Left colon (tissue), 2 donors: ENCODE data around the gene LPP. TPM values are rescaled to one million over a fixed set of nuclear protein-coding genes. Genes with fewer than 3 reads are reported as not detected.

ENCODE experiments used
- ATAC-seq: fragments of 200-7000 bp; cut with Tn5 transposase; one replicate; pipeline ENCODE4 v1.9.1; 2020; ENCODE audit warnings: mild to moderate bottlenecking, moderate library complexity
- DNase-seq, 2 donors: peaks; one replicate each; pipeline ENCODE4 v3.0.0-alpha.2; 2020
- intact Hi-C, 2 donors: fragments of 100-400 bp; cut with DNase I in 1 of 2; cut with micrococcal nuclease in 1 of 2; formaldehyde crosslinking; loops; one replicate each; pipeline versions ENCODE4 v1.11.2 to v1.14.0; 2022; cut with DNase I, micrococcal nuclease
- total RNA-seq, 2 donors: library from RNA; stranded (reverse); fragmentation: NEBNext Ultra II Directional; extraction: Animal tissue kit (Norgen Biotek cat#: 25700); gene quantifications; one replicate each; pipeline ENCODE4 v1.2.1, GENCODE V29; 2021
- donor health status: DM: no; HTN: no; CAD: no.
- donor health status: DM: yes; HTN: yes; CAD: no.

LPP gene
- total RNA-seq, 2 donors from 2014 or later, result 228 to 258 TPM

DNA sequence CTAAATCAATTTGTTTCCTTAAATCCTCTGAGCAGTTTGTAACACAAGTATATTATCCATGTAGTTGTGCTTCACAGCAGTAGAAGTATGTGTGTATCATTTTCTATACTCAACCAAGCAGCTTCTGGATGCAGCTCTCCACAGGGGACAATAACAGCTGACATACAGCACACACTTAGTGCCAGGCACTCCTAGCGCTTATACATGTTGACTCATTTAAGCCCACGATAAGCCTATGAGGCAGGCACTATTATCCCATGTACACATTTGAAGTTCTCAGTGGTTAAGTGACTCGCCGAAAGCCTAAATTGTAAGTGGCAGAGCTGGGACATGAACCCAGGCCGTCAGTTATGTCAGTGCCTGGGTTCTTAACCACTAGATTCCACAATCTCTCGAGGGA lies 20.3 kb upstream of the LPP start:
- DNase-seq, result no peak
- intact Hi-C loops, result no loop called here
- ATAC-seq, result no peak

DNA sequence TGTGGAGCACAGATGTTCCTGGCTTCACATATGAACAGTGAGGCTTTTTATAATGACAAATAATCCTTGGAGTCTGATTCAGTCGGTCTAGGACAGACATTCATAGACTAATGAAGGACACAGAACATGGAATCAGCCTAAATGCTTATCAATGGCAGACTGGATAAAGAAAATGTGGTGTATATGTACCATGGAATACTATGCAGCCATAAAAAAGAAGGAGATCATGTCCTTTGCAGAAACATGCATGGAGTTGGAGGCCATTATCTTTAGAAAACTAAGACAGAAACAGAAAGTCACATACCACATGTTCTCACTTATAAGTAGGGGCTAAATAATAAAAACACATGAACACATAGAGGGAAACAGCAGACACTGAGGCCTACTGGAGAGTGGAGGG lies 19.9 kb upstream of the LPP start:
- ATAC-seq (no peak), DNase-seq (no peak)
- intact Hi-C loops, result no loop called here

DNA sequence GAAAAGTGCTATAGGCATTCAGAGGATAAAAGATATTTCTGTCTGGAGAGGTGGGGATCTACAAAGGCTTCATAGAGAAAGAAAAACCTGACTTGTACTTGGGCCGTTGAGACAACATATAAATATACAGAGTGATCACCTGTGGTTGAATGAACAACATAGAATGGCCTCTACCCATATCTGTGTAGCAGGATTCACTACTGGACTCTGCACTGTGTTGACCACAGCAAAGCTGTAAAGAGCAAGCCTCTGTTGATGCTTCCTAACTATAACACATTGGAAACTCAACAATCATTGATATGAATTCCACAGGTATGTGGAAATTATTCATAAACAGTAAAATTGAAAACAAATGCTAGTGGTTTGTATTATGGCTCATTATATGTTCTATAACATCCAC lies 19.1 kb upstream of the LPP start:
- intact Hi-C loops, result no loop called here
- ATAC-seq, result no peak
- no peak for DNase-seq

DNA sequence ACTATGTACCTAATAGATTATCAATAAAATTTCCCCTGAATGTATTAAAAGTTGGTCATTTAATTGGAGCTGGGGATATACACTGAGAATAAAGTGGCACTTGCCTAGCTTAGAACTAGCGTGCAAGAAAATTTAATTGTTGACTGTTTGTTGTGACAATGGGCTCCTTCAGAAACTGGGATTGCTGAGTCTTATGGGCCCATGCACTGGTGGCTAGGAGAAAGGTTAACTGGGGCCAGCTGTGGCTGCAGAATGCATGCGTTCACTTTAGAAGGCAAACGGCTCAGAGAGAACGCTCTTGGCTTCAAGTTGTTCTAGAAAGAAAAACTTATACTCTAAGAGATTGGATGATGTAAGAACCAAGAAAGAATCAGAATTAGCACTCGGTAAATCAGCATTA lies 18.7 kb upstream of the LPP start:
- ATAC-seq, result no peak
- intact Hi-C loops, result no loop called here
- no peak for DNase-seq

DNA sequence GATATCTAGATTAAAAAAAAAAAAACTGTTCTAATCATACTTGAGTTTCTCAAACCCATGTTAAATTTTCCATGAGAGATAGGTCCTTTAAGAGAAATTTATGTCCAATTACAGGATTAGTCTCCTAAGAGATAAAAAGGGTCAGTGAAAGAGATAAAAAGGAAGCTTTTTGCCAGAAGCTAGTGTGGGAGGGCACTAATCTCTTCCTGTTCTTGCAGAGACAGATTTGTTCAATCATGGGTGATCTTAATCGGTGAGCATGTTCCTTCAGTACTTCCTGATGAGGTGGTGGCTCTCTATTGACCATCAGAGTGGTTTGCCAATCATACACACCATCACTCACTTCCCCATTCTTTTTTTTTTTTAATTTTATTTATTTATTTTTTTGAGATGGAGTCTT lies 16.9 kb upstream of the LPP start:
- ATAC-seq, result peak; percentile 36
- intact Hi-C loops, result no loop called here
- DNase-seq, result no peak

DNA sequence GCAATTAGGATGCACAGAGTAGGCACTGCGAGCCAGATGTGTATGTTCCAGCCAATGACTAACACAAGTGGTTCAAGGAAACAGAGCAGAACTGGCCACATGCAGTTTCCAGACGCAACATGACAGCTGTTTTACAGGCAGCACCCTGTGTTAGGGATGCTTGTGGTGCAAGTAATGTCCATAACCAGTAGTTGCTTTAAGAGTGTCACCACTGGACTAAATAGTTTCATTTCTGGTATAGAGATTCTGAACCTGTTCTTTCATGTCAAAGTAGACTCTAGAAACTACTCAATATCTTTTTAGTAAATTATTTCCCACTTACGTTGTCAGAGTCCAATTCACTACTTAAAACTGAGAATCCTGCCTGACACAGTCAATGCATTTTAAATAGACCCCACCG lies 14.5 kb upstream of the LPP start:
- intact Hi-C loops, result no loop called here
- DNase-seq, result no peak
- no peak for ATAC-seq

DNA sequence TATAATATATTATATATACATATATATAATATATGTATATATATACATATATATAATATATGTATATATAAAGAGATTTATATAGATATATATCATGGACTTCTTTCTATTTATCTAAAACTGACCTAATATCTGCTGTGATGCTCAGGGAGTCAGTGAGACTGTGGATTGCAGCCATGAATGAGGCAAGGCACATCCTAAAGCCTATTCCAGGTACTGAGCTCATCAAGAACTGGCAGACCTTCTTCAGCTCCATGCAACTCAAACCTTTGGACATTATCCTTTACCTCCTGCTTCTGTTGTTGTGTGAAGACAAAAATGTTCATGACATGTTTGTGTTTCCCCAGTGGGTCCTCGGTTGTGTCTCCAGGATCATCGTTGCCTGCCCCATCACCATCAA lies 7.7 kb upstream of the LPP start:
- ATAC-seq (no peak), DNase-seq (no peak)
- intact Hi-C loops, result no loop called here

DNA sequence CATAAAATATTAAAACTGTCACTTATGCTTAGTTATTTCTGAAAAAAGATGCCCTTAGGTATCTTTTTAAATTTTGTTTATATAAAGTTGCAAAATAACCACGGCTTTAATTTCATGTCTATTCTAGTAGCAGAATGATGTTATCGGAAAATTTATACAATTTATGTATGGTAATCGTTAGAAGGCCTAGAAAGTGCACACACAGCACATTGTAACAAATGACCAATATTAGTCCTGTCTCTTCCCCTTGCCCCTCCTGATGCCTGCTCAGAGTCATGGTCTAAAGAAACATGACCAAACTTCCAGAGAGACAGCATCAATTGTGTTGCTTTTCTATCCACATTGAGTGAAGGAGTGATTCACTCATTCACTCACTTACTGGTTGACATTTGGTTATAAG lies 6.2 kb upstream of the LPP start:
- intact Hi-C loops, result no loop called here
- ATAC-seq, result no peak
- no peak for DNase-seq

DNA sequence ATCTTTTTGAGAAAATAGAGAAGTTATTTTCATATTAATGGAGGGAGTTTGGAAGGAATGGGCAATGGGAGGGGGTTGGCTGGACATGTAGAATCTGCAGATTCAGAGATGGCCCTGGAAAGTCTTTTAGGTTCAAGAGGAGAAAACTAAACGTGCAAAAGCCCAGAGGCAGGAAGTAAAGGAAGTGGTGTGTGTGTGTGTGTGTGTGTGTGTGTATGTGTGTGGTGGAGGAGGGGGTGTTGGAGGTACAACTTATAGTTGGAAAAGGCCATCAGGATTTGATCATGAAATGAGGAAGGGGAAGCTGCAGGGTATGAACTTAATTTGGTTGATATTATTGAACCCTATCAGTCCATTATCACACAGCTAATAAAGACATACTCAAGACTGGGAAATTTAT lies 5.6 kb upstream of the LPP start:
- intact Hi-C loops, result no loop called here
- DNase-seq (no peak), ATAC-seq (no peak)

DNA sequence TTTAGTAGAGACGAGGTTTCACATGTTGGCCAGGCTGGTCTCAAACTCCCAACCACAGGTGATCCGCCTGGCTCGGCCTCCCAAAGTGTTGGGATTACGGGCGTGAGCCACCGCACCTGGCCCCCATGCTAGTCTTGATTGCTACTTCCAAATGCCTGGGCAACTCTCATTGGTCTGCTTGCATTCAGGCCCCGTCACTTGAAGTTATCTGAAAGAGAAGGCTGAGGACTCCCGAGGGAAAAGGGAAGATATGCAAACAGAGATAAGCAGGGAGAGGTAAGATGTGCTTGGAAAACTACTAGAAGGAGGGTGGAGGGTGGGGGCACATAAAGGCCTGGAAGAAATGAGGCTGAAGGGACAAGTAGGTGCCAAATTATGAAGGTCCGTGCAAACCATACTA lies 4.4 kb upstream of the LPP start:
- DNase-seq (no peak), ATAC-seq (no peak)
- intact Hi-C loops, result no loop called here

DNA sequence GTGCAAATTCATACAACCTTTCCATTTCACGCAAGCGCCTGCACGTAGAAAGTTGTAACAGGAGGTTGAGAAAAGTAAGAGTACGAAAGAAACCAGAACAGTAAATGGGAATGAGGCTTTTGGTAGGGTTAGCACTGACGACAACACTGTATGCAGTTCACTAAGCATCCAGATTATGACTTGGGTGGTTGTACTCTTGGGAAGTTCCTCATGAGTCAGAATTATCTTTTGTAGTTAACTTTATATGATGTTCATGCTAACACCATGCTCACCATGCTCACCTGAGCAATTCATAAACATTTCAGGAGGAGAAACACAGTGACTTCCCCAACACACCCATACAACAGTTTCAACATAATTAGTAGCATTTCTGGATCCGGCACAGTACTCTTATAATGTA lies 3.0 kb upstream of the LPP start:
- peak; percentile 21 for ATAC-seq
- no peak for DNase-seq
- intact Hi-C loops, result loop anchor here in 1 of 2 donors (10.0 kb wide), 1 partner anchor 406 kb away; the partner anchor contains the start of gene BCL6

DNA sequence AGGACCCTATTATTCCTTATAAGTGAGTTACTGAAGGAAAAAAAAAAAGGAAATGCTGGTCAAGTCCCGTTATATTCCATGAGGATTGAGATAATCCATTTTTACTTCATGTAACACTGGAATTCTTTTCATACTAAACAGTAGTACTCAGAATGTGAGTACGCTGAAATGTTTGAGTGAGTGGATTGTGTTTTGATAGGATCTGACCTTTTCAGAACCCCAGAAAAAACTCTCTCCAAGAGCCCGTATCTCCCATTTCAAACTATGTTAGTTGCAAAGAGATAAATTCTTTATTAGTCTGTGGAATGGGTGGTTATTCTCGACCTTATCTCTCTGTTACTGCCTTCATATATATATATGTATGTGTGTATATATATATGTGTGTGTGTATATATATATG lies 2.5 kb upstream of the LPP start:
- ATAC-seq (no peak), DNase-seq (no peak)
- intact Hi-C loops, result loop anchor here in 1 of 2 donors (10.0 kb wide), 1 partner anchor 407 kb away; the partner anchor contains the start of gene BCL6

DNA sequence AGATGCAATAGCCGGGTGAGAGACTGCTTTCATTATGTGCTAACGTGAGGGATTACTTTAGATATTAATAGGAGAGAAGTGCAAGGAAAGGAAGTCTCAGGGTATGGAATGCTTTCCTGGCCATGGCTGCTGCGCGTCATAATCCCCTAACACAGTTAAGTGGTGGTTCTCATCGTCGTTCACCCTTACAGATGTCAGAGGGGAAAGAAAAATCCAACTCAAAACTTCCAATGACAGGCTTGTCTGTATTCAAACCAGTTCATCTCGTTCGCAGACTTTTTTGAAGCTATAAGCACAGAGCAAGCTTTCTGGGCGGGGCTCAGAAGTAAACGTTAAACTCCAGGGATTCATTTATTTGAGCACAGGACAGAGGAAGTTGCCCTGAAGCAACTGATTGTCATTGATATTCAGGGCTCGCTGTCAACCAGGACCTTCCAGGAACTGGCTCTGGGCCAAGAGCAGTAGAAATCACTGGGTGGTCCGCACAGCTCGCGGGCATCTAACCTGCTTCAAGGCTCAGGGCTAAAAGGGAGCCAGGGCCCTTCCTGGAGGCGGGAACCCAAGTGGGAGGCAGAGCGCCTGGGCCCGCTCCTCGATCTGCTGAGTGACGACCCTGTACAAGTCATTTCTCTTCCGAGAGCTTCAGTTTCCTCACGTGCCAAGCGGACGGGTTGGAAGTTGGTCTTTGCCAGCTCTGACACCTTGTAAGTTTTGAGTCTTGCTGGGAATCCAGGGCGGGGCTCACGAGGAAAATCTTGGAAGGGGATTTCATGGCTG lies 1.1 kb upstream of the LPP start:
- ATAC-seq (peak; percentile 48), DNase-seq (peak; percentile 64 to 66)
- intact Hi-C loops, result loop anchor here in 1 of 2 donors (10.0 kb wide), 1 partner anchor 408 kb away; the partner anchor contains the start of gene BCL6

DNA sequence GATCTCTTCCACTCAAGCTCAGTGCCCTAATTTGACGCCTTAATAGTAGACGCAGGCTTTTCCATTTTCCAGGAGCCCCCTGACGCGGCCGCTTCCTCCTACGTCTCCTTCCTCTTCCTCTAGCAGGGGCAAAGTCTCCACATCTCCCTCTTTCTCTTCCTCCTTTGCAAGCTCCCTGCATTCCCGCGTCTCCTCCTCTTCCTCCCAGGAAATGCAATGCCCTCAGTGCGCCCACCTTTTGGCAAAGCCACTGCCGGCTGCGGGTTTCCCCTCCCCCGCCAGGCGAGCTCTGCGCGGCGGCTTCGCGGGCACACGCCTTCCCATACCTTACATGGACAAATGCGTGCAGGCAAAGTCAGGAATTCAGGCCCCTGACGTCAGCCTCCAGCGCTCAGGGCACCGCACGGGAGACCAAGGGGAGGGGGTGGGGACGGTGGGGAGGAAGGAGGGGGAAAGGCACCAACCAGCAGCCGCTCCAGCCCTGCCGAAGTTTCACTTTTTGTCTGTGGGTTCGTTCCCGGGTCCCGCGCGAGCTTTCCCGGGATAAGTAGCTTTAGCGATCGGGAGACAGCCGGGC lies 432 bp upstream of the LPP start:
- ATAC-seq, result peak; percentile 63

DNA sequence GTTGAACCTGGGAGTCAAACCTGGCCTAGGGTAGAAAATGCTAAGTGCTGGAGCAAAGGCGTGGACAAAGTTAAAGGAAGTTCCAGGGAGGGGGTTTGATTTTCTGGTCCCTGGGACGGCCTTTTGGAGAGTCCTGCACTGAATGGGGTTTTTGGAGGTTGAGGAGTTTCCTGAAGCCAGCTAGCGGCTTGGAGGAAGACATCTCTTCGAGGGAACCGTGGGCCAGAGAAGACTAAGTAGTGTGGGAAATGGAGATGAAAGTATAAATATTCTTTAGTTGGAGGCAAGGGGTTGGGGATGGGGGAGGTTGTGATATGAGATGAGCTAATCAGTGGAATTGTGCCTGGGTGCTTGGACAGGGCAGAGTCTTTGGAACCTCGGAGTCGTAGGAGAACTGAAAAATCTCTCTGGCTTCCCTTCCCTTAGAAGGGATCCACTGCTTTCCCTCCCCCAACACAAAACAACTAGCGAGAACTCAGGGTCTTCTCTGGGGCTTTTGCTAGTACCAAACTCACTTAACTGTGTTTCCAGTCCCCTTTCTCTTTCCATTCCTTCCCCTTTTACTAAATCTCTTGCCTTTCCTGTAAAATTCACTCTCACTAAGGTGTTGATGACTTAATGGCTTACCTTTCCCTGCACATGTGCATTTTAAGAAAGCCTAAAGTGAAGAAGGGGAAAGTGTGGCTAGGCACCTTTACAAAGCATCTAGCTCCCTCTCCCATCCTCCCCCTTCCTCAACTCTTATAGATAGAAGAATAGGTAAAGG lies 1.0 kb downstream of the LPP start:
- DNase-seq (no peak), ATAC-seq (no peak)
- intact Hi-C loops, result loop anchor here in 1 of 2 donors (10.0 kb wide), 1 partner anchor 410 kb away; the partner anchor contains the start of gene BCL6

More for the DNA sequence above, 432 bp upstream of the LPP start:
- intact Hi-C loops, result loop anchor here in 1 of 2 donors (10.0 kb wide), 1 partner anchor 409 kb away; the partner anchor contains the start of gene BCL6
- DNase-seq, result peak; percentile 80 to 89

DNA sequence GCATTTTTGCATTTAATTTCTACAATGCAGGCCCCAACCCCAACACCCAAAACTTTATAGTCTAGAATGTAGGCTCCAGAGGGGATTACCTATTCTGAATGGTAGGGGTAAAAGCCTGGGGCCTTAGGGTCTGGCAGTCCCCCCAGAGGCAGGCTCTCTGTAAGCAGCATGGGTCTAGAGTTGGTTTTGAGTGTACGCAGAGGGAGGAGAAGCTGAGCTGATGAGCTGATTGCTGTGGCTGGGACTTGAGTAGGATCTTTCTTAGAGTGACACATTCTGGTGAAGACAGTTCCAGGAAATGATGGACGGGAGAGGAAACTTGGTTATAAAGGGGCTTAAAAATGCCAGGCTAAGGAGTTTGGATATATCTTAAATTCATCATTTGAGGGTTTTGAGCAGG lies 2.1 kb downstream of the LPP start:
- no peak for ATAC-seq
- no peak for DNase-seq
- intact Hi-C loops, result loop anchor here in 1 of 2 donors (10.0 kb wide), 1 partner anchor 411 kb away; the partner anchor contains the start of gene BCL6

DNA sequence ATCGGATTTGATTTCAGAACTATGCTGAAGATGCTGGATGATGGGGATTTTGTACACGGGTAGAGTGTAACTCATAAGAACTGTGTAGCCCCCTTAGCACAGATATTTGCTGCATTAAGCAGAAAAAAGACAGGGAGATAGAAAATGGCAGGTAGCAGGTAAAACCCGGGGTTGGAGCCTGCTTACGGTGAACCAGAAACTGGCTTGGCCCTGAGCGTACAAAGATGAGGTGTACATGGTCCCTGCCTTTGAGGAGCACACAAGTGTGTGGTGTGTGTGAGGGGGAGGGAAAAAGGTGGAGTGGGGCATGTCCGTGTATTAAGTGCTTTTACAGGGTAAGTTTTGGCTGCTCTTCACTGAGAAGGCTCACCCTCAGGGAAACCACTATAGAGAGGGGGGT lies 3.5 kb downstream of the LPP start:
- DNase-seq (no peak), ATAC-seq (no peak)
- intact Hi-C loops, result loop anchor here in 1 of 2 donors (10.0 kb wide), 1 partner anchor 413 kb away; the partner anchor contains the start of gene BCL6

DNA sequence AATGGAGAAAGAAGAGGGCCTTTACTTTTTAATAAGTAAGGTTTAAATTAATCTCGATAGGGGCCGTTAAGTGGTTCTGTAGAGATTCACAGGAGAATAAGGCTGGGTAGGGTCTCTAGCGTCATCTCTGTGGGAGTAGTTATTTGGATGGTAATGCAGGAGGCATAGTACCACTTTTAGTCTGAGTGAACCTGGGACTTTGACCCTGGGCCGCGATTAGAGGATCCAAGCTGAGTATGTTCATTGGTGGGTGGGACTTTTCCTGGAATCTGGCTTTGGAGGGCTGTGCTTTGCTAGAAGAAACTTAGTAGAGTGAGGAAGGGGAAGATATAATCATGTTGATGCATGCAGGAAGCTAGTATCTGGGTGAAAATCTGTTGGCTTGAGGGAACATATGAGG lies 4.0 kb downstream of the LPP start:
- DNase-seq, result peak; percentile 68 to 72
- peak; percentile 31 for ATAC-seq
- intact Hi-C loops, result loop anchor here in 1 of 2 donors (10.0 kb wide), 1 partner anchor 413 kb away; the partner anchor contains the start of gene BCL6

DNA sequence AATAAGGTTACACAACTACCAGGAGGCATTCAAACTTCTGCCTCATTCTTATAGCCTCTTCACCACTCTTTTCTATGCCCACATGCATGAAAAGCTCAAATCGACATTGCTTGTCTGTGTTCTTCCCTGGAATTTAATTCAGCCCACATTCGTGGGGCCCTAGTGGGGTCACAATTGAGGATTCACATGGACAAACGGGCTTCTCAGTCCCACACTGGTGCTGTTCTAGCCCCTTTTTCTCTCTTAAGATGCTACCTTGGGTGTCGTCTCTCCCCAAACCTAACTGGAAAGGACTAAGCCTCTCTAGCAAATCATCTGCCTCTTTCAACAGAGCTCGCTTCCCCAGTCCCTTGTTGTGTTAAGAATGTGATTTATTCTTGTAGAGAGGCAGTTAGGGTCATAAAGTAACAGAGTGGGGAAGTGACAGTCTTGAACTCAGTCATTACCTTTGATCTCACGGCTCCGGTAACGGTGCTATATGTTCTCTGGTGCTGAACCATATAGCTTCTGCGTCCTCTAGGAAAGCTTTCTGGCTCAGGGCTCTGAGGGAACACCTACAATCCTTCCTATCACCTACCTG lies 4.9 kb downstream of the LPP start:
- ATAC-seq, result peak; percentile 52
- no peak for DNase-seq
- intact Hi-C loops, result loop anchor here in 1 of 2 donors (10.0 kb wide), 1 partner anchor 414 kb away; the partner anchor contains the start of gene BCL6
